Adrenal gland (tissue), 12 donors: ENCODE data around the gene CDH20. TPM values are rescaled to one million over a fixed set of nuclear protein-coding genes. Genes with fewer than 3 reads are reported as not detected.
"Not testable (repeated sequence)": the region's sequence is repeated elsewhere in the genome, so short reads cannot be mapped to it uniquely, and the experiment has no call there.

Experiments
- DNase-seq, 7 donors: peaks; one replicate each; pipeline ENCODE4 v3.0.0-alpha.2; 2019 to 2020
- H3K27ac ChIP-seq, 5 donors: fragments of 200-600 bp; sonication (generic) in 4 of 5; 1 replicate in 3 of 5; 2 replicates in 2 of 5; pipeline versions ENCODE4 v1.5.1 to v1.8.0; 2016 to 2020; ENCODE audit warnings: mild to moderate bottlenecking in 1 of 5
- H3K27me3 ChIP-seq: fragments of 200-600 bp; 2 replicates; pipeline ENCODE4 v1.8.0; 2021
- H3K36me3 ChIP-seq, 2 donors: fragments of 200-600 bp; replicated peaks in 1 of 2; 1 replicate in 1 of 2; 2 replicates in 1 of 2; pipeline versions ENCODE4 v1.5.1 to v1.8.0; 2018 to 2022
- H3K4me1 ChIP-seq, 2 donors: fragments of 200-600 bp; replicated peaks in 1 of 2; 1 replicate in 1 of 2; 2 replicates in 1 of 2; pipeline versions ENCODE4 v1.5.1 to v1.8.0; 2018 to 2021
- H3K4me3 ChIP-seq, 4 donors: fragments of 200-600 bp; sonication (generic) in 3 of 4; one replicate each; pipeline ENCODE4 v1.5.1; 2016 to 2018
- H3K9me3 ChIP-seq, 3 donors: fragments of 200-600 bp; sonication (generic) in 1 of 3; replicated peaks in 1 of 3; 1 replicate in 2 of 3; 2 replicates in 1 of 3; pipeline versions ENCODE4 v1.5.1 to v1.8.0; 2016 to 2021
- CTCF ChIP-seq, 6 experiments: fragments of 450-650 bp in 4 of 6; fragments of 200-600 bp in 2 of 6; sonication (generic) in 1 of 6; IDR thresholded peaks; 1 replicate in 5 of 6; 2 replicates in 1 of 6; pipeline versions ENCODE4 v1.5.1 to v1.8.0; 2016 to 2021; ENCODE audit warnings: antibody characterized with exemption in 6 of 6, mild to moderate bottlenecking in 2 of 6, moderate library complexity in 1 of 6
- POLR2A ChIP-seq, 2 donors: fragments of 450-650 bp; IDR thresholded peaks; one replicate each; pipeline ENCODE4 v1.6.1; 2017; ENCODE audit warnings: antibody characterized with exemption in 2 of 2, mild to moderate bottlenecking in 2 of 2, moderate library complexity in 1 of 2
- WGBS, 4 donors: extraction: QIAGEN DNeasy Blood & Tissue Kit in 2 of 4; methylation state at CpG; one replicate each; pipeline versions ENCODE4 v1.1.5 to v1.1.7; 2013 to 2017; 5-methylcytosine and 5-hydroxymethylcytosine counted together
- intact Hi-C, 2 donors: fragments of 100-400 bp; cut with DNase I; formaldehyde crosslinking; loops; one replicate each; pipeline versions ENCODE4 v1.14.1 to v1.15.0; 2022 to 2023
- polyA plus RNA-seq, 3 donors: library from polyadenylated mRNA; stranded (reverse); fragments of 200-250 nt in 2 of 3; fragments of 350-450 nt in 1 of 3; fragmentation: Illumina TruSeq in 1 of 3; extraction: RNeasy Lipid Tissue Mini Kit (QIAGEN cat#74804) in 1 of 3; gene quantifications; one replicate each; pipeline ENCODE4 v1.2.3, GENCODE V29; 2013 to 2014
- total RNA-seq, 9 donors: library from RNA; depleted of rRNA in 4 of 9; stranded (reverse); fragments of >200 nt in 4 of 9; fragments of 120-200 nt in 1 of 9; fragmentation: NEBNext Ultra II Directional in 1 of 9; extraction: Animal tissue kit (Norgen Biotek cat#: 25700) in 1 of 9; gene quantifications; one replicate each; pipeline versions ENCODE4 v1.1.0 to v1.2.4, GENCODE V29; 2013 to 2023
- donor health status: healthy with polysubstance abuse.
- donor health status: Bipolar disorder and iron deficiency.
- donor health status: DM: yes; HTN: yes; CAD: no.
- donor health status: DM: no; HTN: no; CAD: no.
- donor health status: DM: no; HTN: no; CAD: no.
- donor health status: DM: yes; HTN: yes; CAD: no.

Gene CDH20
- total and polyA plus RNA-seq, 12 donors: 0.07 to 11.6 (median 0.29) TPM; not detected in 2

- H3K9me3 ChIP-seq: no peaks in the 10 kb centered on the region
- intact Hi-C loops: no loop called here
- no peaks in the 10 kb centered on the region for H3K27me3 ChIP-seq
- TF ChIP-seq CTCF (IDR thresholded peaks at IDR 0.05): no peak
- no peak for TF ChIP-seq POLR2A (IDR thresholded peaks at IDR 0.05)
- no peak overlapping the region for H3K27ac ChIP-seq
- no peak for DNase-seq
- no peaks in the 10 kb centered on the region for H3K36me3 ChIP-seq
- no peak overlapping the region for H3K4me3 ChIP-seq
- 65 to 89% (median 81%) methylated on average over 2 of the region's 2 CpGs for WGBS, 4 donors
- no peaks in the 10 kb centered on the region for H3K4me1 ChIP-seq
Observed at GRCh38 chr18:61368001-61368400, 34.8 kb downstream of the CDH20 start.

- H3K4me3 ChIP-seq, H3K27me3 ChIP-seq, H3K27ac ChIP-seq, H3K36me3 ChIP-seq, H3K9me3 ChIP-seq, H3K4me1 ChIP-seq, DNase-seq, intact Hi-C loops: not testable (repeated sequence)
- 56 to 72% (median 69%) methylated on average over 4 of the region's 4 CpGs for WGBS, 4 donors
Observed at GRCh38 chr18:61369671-61370070, 36.4 kb downstream of the CDH20 start.

- Histone ChIP-seq H3K27ac (no peak overlapping the region), H3K4me1 (no peaks in the 10 kb centered on the region), H3K27me3 (no peaks in the 10 kb centered on the region), H3K9me3 (no peaks in the 10 kb centered on the region), H3K4me3 (no peak overlapping the region), H3K36me3 (no peaks in the 10 kb centered on the region)
- WGBS, 4 donors: 85 to 94% (median 90%) methylated on average over 2 of the region's 2 CpGs
- TF ChIP-seq POLR2A (IDR thresholded peaks at IDR 0.05) (no peak), CTCF (IDR thresholded peaks at IDR 0.05) (no peak)
- no peak for DNase-seq
- intact Hi-C loops: no loop called here
Observed at GRCh38 chr18:61371111-61371510, 37.9 kb downstream of the CDH20 start.

GRCh38 chr18:61379827-61380226 is 46.6 kb downstream of the CDH20 start:
- Histone ChIP-seq H3K4me3 (no peak overlapping the region), H3K36me3 (no peaks in the 10 kb centered on the region), H3K27me3 (no peaks in the 10 kb centered on the region), H3K9me3 (no peaks in the 10 kb centered on the region), H3K27ac (no peak overlapping the region), H3K4me1 (no peaks in the 10 kb centered on the region)
- intact Hi-C loops: no loop called here
- TF ChIP-seq POLR2A (IDR thresholded peaks at IDR 0.05) (no peak), CTCF (IDR thresholded peaks at IDR 0.05) (no peak)
- WGBS, 4 donors: 53 to 68% (median 60%) methylated on average over 4 of the region's 4 CpGs
- DNase-seq: no peak

- H3K4me3 ChIP-seq: no peak overlapping the region
- TF ChIP-seq POLR2A (IDR thresholded peaks at IDR 0.05) (no peak), CTCF (IDR thresholded peaks at IDR 0.05) (no peak)
- DNase-seq: no peak
- H3K9me3 ChIP-seq: no peaks in the 10 kb centered on the region
- intact Hi-C loops: no loop called here
- WGBS, 4 donors: 60 to 76% (median 63%) methylated on average over 2 of the region's 2 CpGs
- no peaks in the 10 kb centered on the region for H3K36me3 ChIP-seq
- no peak overlapping the region for H3K27ac ChIP-seq
- H3K4me1 ChIP-seq: no peaks in the 10 kb centered on the region
- no peaks in the 10 kb centered on the region for H3K27me3 ChIP-seq
Observed at GRCh38 chr18:61388010-61388409, 54.8 kb downstream of the CDH20 start.
